Hippocampal formation (tissue), 2 donors: ENCODE data around the gene NPAT.
"Not testable (repeated sequence)": the region's sequence is repeated elsewhere in the genome, so short reads cannot be mapped to it uniquely, and the experiment has no call there.

Experiments
- DNase-seq, 2 donors: peaks; one replicate each; lab custom pipeline; 2025; lab: John Stamatoyannopoulos, UW

The NPAT gene

GRCh38 chr11:108218912-108219783 lies 3.3 kb downstream of the NPAT start:
- no peak for DNase-seq

GRCh38 chr11:108218455-108218854 lies 4.0 kb downstream of the NPAT start:
- no peak for DNase-seq

GRCh38 chr11:108216988-108217387 lies 5.5 kb downstream of the NPAT start:
- no peak for DNase-seq

- no peak for DNase-seq
These were observed 8.7 kb downstream of the NPAT start for GRCh38 chr11:108213784-108214183.

- no peak for DNase-seq
These were observed 12.0 kb downstream of the NPAT start for GRCh38 chr11:108210441-108210840.

GRCh38 chr11:108207683-108208060 lies 14.8 kb downstream of the NPAT start:
- DNase-seq: no peak

GRCh38 chr11:108206969-108207682 lies 15.3 kb downstream of the NPAT start:
- DNase-seq: no peak

- no peak for DNase-seq
These were observed 16.3 kb downstream of the NPAT start for GRCh38 chr11:108206171-108206570.

GRCh38 chr11:108204929-108205499 lies 17.4 kb downstream of the NPAT start:
- DNase-seq: no peak

- DNase-seq: no peak
These were observed 18.1 kb downstream of the NPAT start for GRCh38 chr11:108204376-108204775.

- DNase-seq: no peak
These were observed 19.4 kb downstream of the NPAT start for GRCh38 chr11:108203075-108203474.

GRCh38 chr11:108199446-108200321 lies 22.8 kb downstream of the NPAT start:
- no peak for DNase-seq

- no peak for DNase-seq
These were observed 23.6 kb downstream of the NPAT start for GRCh38 chr11:108198833-108199232.

GRCh38 chr11:108197351-108197750 lies 25.1 kb downstream of the NPAT start:
- no peak for DNase-seq

- DNase-seq: no peak
These were observed 25.5 kb downstream of the NPAT start for GRCh38 chr11:108196901-108197300.

- DNase-seq: no peak
These were observed 28.7 kb downstream of the NPAT start for GRCh38 chr11:108193725-108194124.

- no peak for DNase-seq
These were observed 44.9 kb downstream of the NPAT start for GRCh38 chr11:108177570-108177969.

- no peak for DNase-seq
These were observed 52.3 kb downstream of the NPAT start for GRCh38 chr11:108170184-108170583.

GRCh38 chr11:108167624-108168023 lies 54.8 kb downstream of the NPAT start:
- DNase-seq: no peak

GRCh38 chr11:108162878-108163277 lies 59.6 kb downstream of the NPAT start:
- DNase-seq: not testable (repeated sequence)

- DNase-seq: no peak
These were observed 61.4 kb downstream of the NPAT start for GRCh38 chr11:108160970-108161566.
